Hematopoietic multipotent progenitor cell (in vitro differentiated cells): ENCODE measurements around the gene MUC5B. TPM values are rescaled to one million over a fixed set of nuclear protein-coding genes. Genes with fewer than 3 reads are reported as not detected.
"Not testable (repeated sequence)": the region's sequence is repeated elsewhere in the genome, so short reads cannot be mapped to it uniquely, and the experiment has no call there.

Source experiments
- DNase-seq, 3 donors: peaks; one replicate each; pipeline ENCODE4 v3.0.0-alpha.2; 2011 to 2015; ENCODE audit warnings: low read depth in 2 of 3, low spot score in 2 of 3
- total RNA-seq: library from RNA; depleted of rRNA; stranded (reverse); fragments of >200 nt; gene quantifications from one replicate; pipeline ENCODE4 v1.2.3, GENCODE V29; 2012

The MUC5B gene
- total RNA-seq, result under 0.01 TPM

- no peak for DNase-seq
These were observed at the start of gene MUC5B for GRCh38 chr11:1222491-1223345. Gene MUC5B (plus strand): TSS chr11:1223066. CDS start chr11:1223124, 58 bp downstream.

GRCh38 chr11:1173396-1173795 is 49.5 kb upstream of the MUC5B start:
- not testable (repeated sequence) for DNase-seq

GRCh38 chr11:1174441-1175370 is 48.2 kb upstream of the MUC5B start:
- no peak for DNase-seq

GRCh38 chr11:1175461-1176223 is 47.2 kb upstream of the MUC5B start:
- DNase-seq, result no peak

- no peak for DNase-seq
These were observed 46.4 kb upstream of the MUC5B start for GRCh38 chr11:1176224-1177019.

- DNase-seq, result no peak
These were observed 45.7 kb upstream of the MUC5B start for GRCh38 chr11:1177020-1177770.

GRCh38 chr11:1177771-1178090 is 45.1 kb upstream of the MUC5B start:
- DNase-seq, result no peak

- no peak for DNase-seq
These were observed 44.5 kb upstream of the MUC5B start for GRCh38 chr11:1178201-1178885.

- DNase-seq, result no peak
These were observed 44.0 kb upstream of the MUC5B start for GRCh38 chr11:1178906-1179305.

- DNase-seq, result no peak
These were observed 43.2 kb upstream of the MUC5B start for GRCh38 chr11:1179641-1180040.

- DNase-seq, result no peak
These were observed 42.7 kb upstream of the MUC5B start for GRCh38 chr11:1180171-1180570.

GRCh38 chr11:1180947-1181391 is 41.9 kb upstream of the MUC5B start:
- no peak for DNase-seq

- DNase-seq, result no peak
These were observed 41.4 kb upstream of the MUC5B start for GRCh38 chr11:1181420-1181819.

GRCh38 chr11:1181853-1182535 is 40.9 kb upstream of the MUC5B start:
- peak in 2 of 3 donors; percentile 65 to 68 for DNase-seq

- not testable (repeated sequence) for DNase-seq
These were observed 38.7 kb upstream of the MUC5B start for GRCh38 chr11:1184139-1184538.

GRCh38 chr11:1188451-1189130 is 34.3 kb upstream of the MUC5B start:
- not testable (repeated sequence) for DNase-seq

GRCh38 chr11:1189816-1190215 is 33.0 kb upstream of the MUC5B start:
- not testable (repeated sequence) for DNase-seq
